Activated naive CD4-positive, alpha-beta T cell treated with anti-CD3 and anti-CD28 coated beads for 36 hours (primary cell): ENCODE measurements around the gene KTI12. TPM values are rescaled to one million over a fixed set of nuclear protein-coding genes. Genes with fewer than 3 reads are reported as not detected.

ENCODE experiments used
- CTCF ChIA-PET: fragments of 350-600 bp; sonication (Branson Sonifier 250); formaldehyde crosslinking; loops from one replicate; lab custom pipeline; 2021; ENCODE audit warnings: antibody characterized with exemption; lab: Charles Lee
- DNase-seq: peaks from one replicate; pipeline ENCODE4 v3.0.0-alpha.2; 2020
- H3K27ac Mint-ChIP-seq: one replicate; pipeline ENCODE4 v1.8.0; 2021; ENCODE audit warnings: mild to moderate bottlenecking, mixed read lengths
- H3K27me3 Mint-ChIP-seq: one replicate; pipeline ENCODE4 v1.8.0; 2021; ENCODE audit warnings: low read depth, mixed read lengths
- H3K36me3 Mint-ChIP-seq: one replicate; pipeline ENCODE4 v1.8.0; 2021; ENCODE audit warnings: low read depth, mixed read lengths
- H3K4me1 Mint-ChIP-seq: one replicate; pipeline ENCODE4 v1.8.0; 2021; ENCODE audit warnings: low read depth, mixed read lengths
- H3K4me3 Mint-ChIP-seq: one replicate; pipeline ENCODE4 v1.8.0; 2021; ENCODE audit warnings: mild to moderate bottlenecking, moderate library complexity, mixed read lengths
- H3K9me3 Mint-ChIP-seq: one replicate; pipeline ENCODE4 v1.8.0; 2021; ENCODE audit warnings: mixed read lengths
- intact Hi-C: fragments of 100-400 bp; cut with micrococcal nuclease; formaldehyde crosslinking; loops from one replicate; pipeline ENCODE4 v1.15.1; 2023
- total RNA-seq, 2 experiments: library from RNA; stranded (reverse); gene quantifications; one replicate each; pipeline ENCODE4 v1.2.3, GENCODE V29; 2021

Gene KTI12
- total RNA-seq, 2 experiments from 2014 or later = 7.3 to 7.6 TPM

- H3K9me3 Mint-ChIP-seq = no peaks in the 10 kb centered on the region
- no peak overlapping the region for H3K27ac Mint-ChIP-seq
- CTCF ChIA-PET = interaction anchor here (0.7 to 1.2 kb wide), 3 partner anchors 35 to 350 kb away, joined by 3 read pairs; no protein-coding TSS in a partner anchor
- no peaks in the 10 kb centered on the region for H3K4me1 Mint-ChIP-seq
- intact Hi-C loops = loop anchor here (2.0 kb wide), 1 partner anchor 79 kb away; no protein-coding TSS in a partner anchor
- no peaks in the 10 kb centered on the region for H3K36me3 Mint-ChIP-seq
- no peak for DNase-seq
- H3K4me3 Mint-ChIP-seq = no peak overlapping the region
- peaks cover 20% of the 10 kb centered on the region for H3K27me3 Mint-ChIP-seq
These were observed 29.7 kb downstream of the KTI12 start for GRCh38 chr1:52003877-52004276.

- Mint-ChIP-seq H3K4me1 (no peaks in the 10 kb centered on the region), H3K27ac (no peak overlapping the region), H3K36me3 (no peaks in the 10 kb centered on the region), H3K9me3 (no peaks in the 10 kb centered on the region), H3K27me3 (peaks cover 15% of the 10 kb centered on the region), H3K4me3 (no peak overlapping the region)
- CTCF ChIA-PET = interaction anchor here (0.6 to 1.0 kb wide), 10 partner anchors 9 to 375 kb away, joined by 3 to 5 read pairs (median 3); no protein-coding TSS in a partner anchor
- DNase-seq = peak; percentile 68
- intact Hi-C loops = loop anchor here (1.0 to 2.0 kb wide), 2 partner anchors 77 to 105 kb away; no protein-coding TSS in a partner anchor
These were observed 31.3 kb downstream of the KTI12 start for GRCh38 chr1:52002038-52002917.

GRCh38 chr1:51998701-51999100 is 34.9 kb downstream of the KTI12 start:
- Mint-ChIP-seq H3K36me3 (no peaks in the 10 kb centered on the region), H3K4me3 (no peak overlapping the region), H3K9me3 (no peaks in the 10 kb centered on the region), H3K27ac (no peak overlapping the region), H3K4me1 (no peaks in the 10 kb centered on the region), H3K27me3 (peaks cover 3% of the 10 kb centered on the region)
- intact Hi-C loops = no loop called here
- CTCF ChIA-PET = interaction anchor here (1.6 kb wide), 1 partner anchor 102 kb away, joined by 10 read pairs; no protein-coding TSS in a partner anchor
- DNase-seq = no peak

- CTCF ChIA-PET = interaction anchor here (1.6 kb wide), 1 partner anchor 101 kb away, joined by 10 read pairs; no protein-coding TSS in a partner anchor
- H3K9me3 Mint-ChIP-seq = no peaks in the 10 kb centered on the region
- H3K27ac Mint-ChIP-seq = no peak overlapping the region
- no peaks in the 10 kb centered on the region for H3K36me3 Mint-ChIP-seq
- H3K4me1 Mint-ChIP-seq = no peaks in the 10 kb centered on the region
- no peak overlapping the region for H3K4me3 Mint-ChIP-seq
- peaks cover 4% of the 10 kb centered on the region for H3K27me3 Mint-ChIP-seq
- no peak for DNase-seq
- intact Hi-C loops = no loop called here
These were observed 35.6 kb downstream of the KTI12 start for GRCh38 chr1:51997974-51998382.

- Mint-ChIP-seq H3K36me3 (no peaks in the 10 kb centered on the region), H3K9me3 (no peaks in the 10 kb centered on the region), H3K27ac (no peak within 1 kb of the TSS), H3K4me1 (peaks cover 9% of the 10 kb centered on the region), H3K27me3 (peaks cover 22% of the 10 kb centered on the region), H3K4me3 (peak within 1 kb of the TSS; percentile 71)
- CTCF ChIA-PET = interaction anchor here (0.6 to 1.2 kb wide), 2 partner anchors 73 to 93 kb away, joined by 3 read pairs; no protein-coding TSS in a partner anchor
- peak; percentile 86 for DNase-seq
- intact Hi-C loops = no loop called here
These were observed 43.1 kb downstream of the KTI12 start, which contains the start of gene RAB3B for GRCh38 chr1:51990478-51990965. Gene RAB3B (minus strand): TSS chr1:51990700. CDS start chr1:51977117, 13,583 bp downstream.

- Mint-ChIP-seq H3K27ac (no peak overlapping the region), H3K27me3 (peaks cover 22% of the 10 kb centered on the region), H3K9me3 (no peaks in the 10 kb centered on the region), H3K4me3 (peak overlapping the region; percentile 47), H3K36me3 (no peaks in the 10 kb centered on the region), H3K4me1 (peaks cover 9% of the 10 kb centered on the region)
- intact Hi-C loops = no loop called here
- no peak for DNase-seq
- CTCF ChIA-PET = interaction anchor here (1.2 kb wide), 1 partner anchor 92 kb away, joined by 3 read pairs; no protein-coding TSS in a partner anchor
These were observed 43.8 kb downstream of the KTI12 start for GRCh38 chr1:51989582-51990477.

- CTCF ChIA-PET = interaction anchor here (0.9 kb wide), 1 partner anchor 21 kb away, joined by 3 read pairs; no protein-coding TSS in a partner anchor
- intact Hi-C loops = no loop called here
- Mint-ChIP-seq H3K9me3 (no peaks in the 10 kb centered on the region), H3K36me3 (no peaks in the 10 kb centered on the region), H3K4me3 (no peak overlapping the region), H3K4me1 (peaks cover 9% of the 10 kb centered on the region), H3K27ac (no peak overlapping the region), H3K27me3 (peaks cover 18% of the 10 kb centered on the region)
- DNase-seq = no peak
These were observed 45.4 kb downstream of the KTI12 start for GRCh38 chr1:51988254-51988653.

- Mint-ChIP-seq H3K27ac (no peak overlapping the region), H3K36me3 (no peaks in the 10 kb centered on the region), H3K4me1 (peaks cover 9% of the 10 kb centered on the region), H3K27me3 (peaks cover 10% of the 10 kb centered on the region), H3K9me3 (no peaks in the 10 kb centered on the region), H3K4me3 (no peak overlapping the region)
- no peak for DNase-seq
- intact Hi-C loops = no loop called here
- CTCF ChIA-PET = no interaction called here
These were observed 46.9 kb downstream of the KTI12 start for GRCh38 chr1:51986718-51987117.

- no peak for DNase-seq
- intact Hi-C loops = no loop called here
- Mint-ChIP-seq H3K4me1 (no peaks in the 10 kb centered on the region), H3K27me3 (no peaks in the 10 kb centered on the region), H3K36me3 (no peaks in the 10 kb centered on the region), H3K27ac (no peak overlapping the region), H3K4me3 (no peak overlapping the region), H3K9me3 (no peaks in the 10 kb centered on the region)
- CTCF ChIA-PET = interaction anchor here (0.6 to 0.7 kb wide), 2 partner anchors 13 to 86 kb away, joined by 3 to 5 read pairs; no protein-coding TSS in a partner anchor
These were observed 51.4 kb downstream of the KTI12 start for GRCh38 chr1:51982161-51982560.
